Type B pancreatic cell (in vitro differentiated cells): Measurements from ENCODE around the gene HOTAIR. TPM values are rescaled to one million over a fixed set of nuclear protein-coding genes. Genes with fewer than 3 reads are reported as not detected.

Source experiments
- DNase-seq: peaks from one replicate; pipeline ENCODE4 v3.0.0; 2021; ENCODE audit warnings: mixed read lengths; ENCODE audit not compliant: unreplicated experiment; ENCODE audit errors: extremely low spot score
- H3K27ac Mint-ChIP-seq: 2 replicates; pipeline ENCODE4 v1.8.0; 2021; ENCODE audit warnings: mild to moderate bottlenecking, mixed read lengths
- H3K27me3 Mint-ChIP-seq: 2 replicates; pipeline ENCODE4 v1.8.0; 2021; ENCODE audit warnings: mixed read lengths
- H3K36me3 Mint-ChIP-seq: 2 replicates; pipeline ENCODE4 v1.8.0; 2021; ENCODE audit warnings: mixed read lengths
- H3K4me1 Mint-ChIP-seq: one replicate; pipeline ENCODE4 v1.8.0; 2021; ENCODE audit warnings: mixed read lengths; ENCODE audit not compliant: unreplicated experiment
- H3K4me3 Mint-ChIP-seq: 2 replicates; pipeline ENCODE4 v1.8.0; 2021; ENCODE audit warnings: mild to moderate bottlenecking, mixed read lengths
- H3K9me3 Mint-ChIP-seq: 2 replicates; pipeline ENCODE4 v1.8.0; 2021; ENCODE audit warnings: mixed read lengths
- CTCF ChIP-seq: fragments of 200-600 bp; sonication (generic); conservative IDR thresholded peaks from 2 replicates; pipeline ENCODE4 v1.5.0; 2021; ENCODE audit warnings: antibody characterized with exemption, mild to moderate bottlenecking
- total RNA-seq: library from RNA; stranded (reverse); gene quantifications from 2 replicates; pipeline ENCODE4 v1.2.1, GENCODE V29; 2021; ENCODE audit warnings: low replicate concordance

HOTAIR gene
- total RNA-seq, 1 donor from 2014 or later, result not detected

DNA sequence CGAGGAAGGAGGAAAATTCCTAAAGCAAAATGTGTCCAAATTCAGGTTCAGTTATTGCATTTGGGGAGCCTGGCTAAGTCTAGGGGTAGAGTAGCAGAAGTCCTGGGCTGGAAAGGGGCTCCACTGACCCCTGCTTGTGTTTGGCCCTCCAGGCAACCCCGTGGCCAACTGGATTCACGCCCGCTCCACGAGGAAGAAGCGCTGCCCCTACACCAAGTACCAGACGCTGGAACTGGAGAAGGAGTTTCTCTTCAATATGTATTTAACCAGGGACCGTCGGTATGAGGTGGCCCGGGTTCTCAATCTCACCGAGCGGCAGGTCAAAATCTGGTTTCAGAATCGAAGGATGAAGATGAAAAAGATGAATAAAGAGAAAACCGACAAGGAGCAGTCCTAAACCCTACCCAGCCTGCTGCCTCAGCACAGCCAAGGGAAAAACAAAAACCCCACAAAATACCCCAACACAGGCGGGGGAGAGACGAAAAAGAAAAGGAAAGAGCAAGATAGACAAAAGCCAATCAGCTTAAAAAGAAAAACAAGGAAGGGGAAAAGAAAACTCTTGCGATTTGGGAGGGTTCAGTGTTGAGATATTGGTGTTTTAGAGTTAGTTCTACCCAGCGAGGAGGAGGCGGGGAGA lies 27.6 kb upstream of the HOTAIR start:
- no peak for DNase-seq
- Mint-ChIP-seq H3K27me3 (peaks cover 100% of the 10 kb centered on the region), H3K4me3 (no peak overlapping the region), H3K4me1 (peaks cover 19% of the 10 kb centered on the region), H3K36me3 (no peaks in the 10 kb centered on the region), H3K27ac (no peak overlapping the region), H3K9me3 (no peaks in the 10 kb centered on the region)
- no peak for TF ChIP-seq CTCF

GRCh38 chr12:54001283-54002187 lies 26.8 kb upstream of the HOTAIR start:
- Mint-ChIP-seq H3K36me3 (no peaks in the 10 kb centered on the region), H3K4me1 (peaks cover 19% of the 10 kb centered on the region), H3K27ac (no peak overlapping the region), H3K4me3 (no peak overlapping the region), H3K9me3 (no peaks in the 10 kb centered on the region), H3K27me3 (peaks cover 100% of the 10 kb centered on the region)
- TF ChIP-seq CTCF, result no peak
- DNase-seq, result no peak

DNA sequence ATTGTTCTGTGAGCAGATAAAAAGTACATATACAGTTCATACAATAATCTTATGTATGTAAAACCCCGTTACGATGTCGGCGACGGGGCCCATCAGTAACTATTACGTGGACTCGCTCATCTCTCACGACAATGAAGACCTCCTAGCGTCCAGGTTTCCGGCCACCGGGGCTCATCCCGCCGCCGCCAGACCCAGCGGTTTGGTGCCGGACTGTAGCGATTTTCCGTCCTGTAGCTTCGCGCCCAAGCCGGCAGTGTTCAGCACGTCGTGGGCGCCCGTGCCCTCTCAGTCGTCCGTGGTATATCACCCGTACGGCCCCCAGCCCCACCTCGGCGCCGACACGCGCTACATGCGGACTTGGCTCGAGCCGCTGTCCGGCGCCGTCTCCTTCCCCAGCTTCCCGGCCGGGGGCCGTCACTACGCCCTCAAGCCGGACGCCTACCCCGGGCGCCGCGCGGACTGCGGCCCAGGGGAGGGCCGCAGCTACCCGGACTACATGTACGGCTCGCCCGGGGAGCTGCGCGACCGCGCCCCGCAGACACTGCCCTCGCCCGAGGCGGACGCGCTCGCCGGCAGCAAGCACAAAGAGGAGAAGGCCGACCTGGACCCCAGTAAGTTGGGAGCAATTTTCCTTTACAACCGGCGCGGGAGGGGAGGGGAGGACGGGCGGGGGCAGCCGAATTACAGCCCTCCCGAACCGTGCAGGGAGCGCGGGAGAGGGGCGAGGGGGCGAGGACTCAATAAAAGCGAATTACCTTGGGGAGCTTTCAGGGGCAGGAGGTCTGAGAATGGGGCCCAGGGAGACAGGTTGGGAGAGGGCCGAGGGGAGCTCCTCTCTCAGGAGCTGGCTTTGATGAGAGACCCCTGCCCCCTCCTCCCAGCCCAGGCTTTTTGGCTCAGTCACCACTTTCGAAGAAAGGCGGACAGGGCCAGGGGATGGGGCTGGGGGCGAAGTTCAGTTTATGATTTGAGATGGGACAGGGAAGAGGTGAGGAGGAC lies 25.7 kb upstream of the HOTAIR start, which contains the start of gene HOXC9:
Gene HOXC9 (plus strand): TSS at position 46 of the 999 bp plus-strand sequence. CDS start 28 bp downstream, at position 74.
- Mint-ChIP-seq H3K36me3 (no peaks in the 10 kb centered on the region), H3K9me3 (no peaks in the 10 kb centered on the region), H3K4me1 (peaks cover 9% of the 10 kb centered on the region), H3K27me3 (peaks cover 100% of the 10 kb centered on the region), H3K27ac (peak within 1 kb of the TSS; percentile 41), H3K4me3 (peak within 1 kb of the TSS; percentile 85)
- no peak for TF ChIP-seq CTCF
- DNase-seq, result no peak

- H3K27ac Mint-ChIP-seq, result peak overlapping the region; percentile 41
- peaks cover 100% of the 10 kb centered on the region for H3K27me3 Mint-ChIP-seq
- no peaks in the 10 kb centered on the region for H3K36me3 Mint-ChIP-seq
- TF ChIP-seq CTCF, result no peak
- H3K4me1 Mint-ChIP-seq, result peaks cover 12% of the 10 kb centered on the region
- no peak for DNase-seq
- H3K4me3 Mint-ChIP-seq, result peak overlapping the region; percentile 85
- no peaks in the 10 kb centered on the region for H3K9me3 Mint-ChIP-seq
Observed at GRCh38 chr12:53999559-54000115, 24.9 kb upstream of the HOTAIR start.

DNA sequence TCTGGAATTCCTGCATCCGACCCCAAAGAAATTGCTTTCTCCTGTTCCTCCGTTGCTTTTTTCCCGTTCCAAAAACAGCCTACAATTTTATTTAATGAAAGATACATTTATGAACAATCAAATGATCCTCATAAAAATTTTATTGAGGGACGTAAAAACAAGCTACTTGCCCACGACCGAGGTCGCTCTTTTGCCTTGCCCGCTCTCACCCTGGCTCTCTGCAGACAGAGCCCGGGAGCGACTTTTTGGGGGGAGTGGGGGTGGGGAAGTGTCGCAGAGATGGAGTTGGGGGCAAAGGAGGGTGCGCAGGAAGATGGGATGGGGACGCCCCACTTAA lies 24.1 kb upstream of the HOTAIR start:
- no peak for TF ChIP-seq CTCF
- Mint-ChIP-seq H3K4me3 (peak overlapping the region; percentile 26), H3K9me3 (no peaks in the 10 kb centered on the region), H3K27me3 (peaks cover 100% of the 10 kb centered on the region), H3K4me1 (peaks cover 16% of the 10 kb centered on the region), H3K27ac (no peak overlapping the region), H3K36me3 (no peaks in the 10 kb centered on the region)
- no peak for DNase-seq
